ENCODE measurements around the gene MAP2K3.

DNA sequence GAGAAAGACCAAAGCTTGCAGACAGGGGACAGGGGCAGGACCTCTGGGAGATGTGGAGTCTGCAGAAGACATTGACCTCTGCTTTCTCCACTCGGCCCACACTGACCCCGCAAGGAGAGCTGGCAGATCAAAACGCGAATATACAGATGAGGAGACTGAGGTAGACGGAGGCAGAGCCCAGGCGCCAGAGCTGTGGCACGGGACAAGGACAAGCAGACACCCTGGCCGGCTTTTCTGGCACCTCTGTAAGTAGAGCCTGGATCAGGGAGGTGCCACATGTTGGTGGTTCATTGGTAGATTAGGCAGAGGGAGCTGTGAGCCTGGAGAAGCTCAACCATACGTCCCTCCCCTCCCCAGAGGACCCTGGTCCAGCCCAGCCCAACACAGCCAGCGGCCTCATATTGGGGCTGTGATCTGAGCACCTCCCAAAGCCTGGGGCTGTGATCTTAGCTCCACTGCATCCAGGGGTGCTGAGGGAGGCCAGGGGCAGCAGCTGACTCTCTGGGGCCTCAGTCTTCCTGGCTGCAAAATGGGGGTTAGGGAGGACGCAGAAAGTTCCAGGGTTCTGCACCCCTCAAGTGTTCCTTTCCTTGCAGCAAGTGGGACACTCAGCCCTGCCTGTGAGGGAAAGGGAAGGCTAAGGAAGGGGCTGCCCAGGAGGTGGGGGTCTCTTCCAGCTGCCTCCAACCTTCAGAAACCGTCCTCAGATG lies 35.3 kb upstream of the MAP2K3 start:
- TF ChIP-seq, protein P1, sequence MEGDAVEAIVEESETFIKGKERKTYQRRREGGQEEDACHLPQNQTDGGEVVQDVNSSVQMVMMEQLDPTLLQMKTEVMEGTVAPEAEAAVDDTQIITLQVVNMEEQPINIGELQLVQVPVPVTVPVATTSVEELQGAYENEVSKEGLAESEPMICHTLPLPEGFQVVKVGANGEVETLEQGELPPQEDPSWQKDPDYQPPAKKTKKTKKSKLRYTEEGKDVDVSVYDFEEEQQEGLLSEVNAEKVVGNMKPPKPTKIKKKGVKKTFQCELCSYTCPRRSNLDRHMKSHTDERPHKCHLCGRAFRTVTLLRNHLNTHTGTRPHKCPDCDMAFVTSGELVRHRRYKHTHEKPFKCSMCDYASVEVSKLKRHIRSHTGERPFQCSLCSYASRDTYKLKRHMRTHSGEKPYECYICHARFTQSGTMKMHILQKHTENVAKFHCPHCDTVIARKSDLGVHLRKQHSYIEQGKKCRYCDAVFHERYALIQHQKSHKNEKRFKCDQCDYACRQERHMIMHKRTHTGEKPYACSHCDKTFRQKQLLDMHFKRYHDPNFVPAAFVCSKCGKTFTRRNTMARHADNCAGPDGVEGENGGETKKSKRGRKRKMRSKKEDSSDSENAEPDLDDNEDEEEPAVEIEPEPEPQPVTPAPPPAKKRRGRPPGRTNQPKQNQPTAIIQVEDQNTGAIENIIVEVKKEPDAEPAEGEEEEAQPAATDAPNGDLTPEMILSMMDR (conservative IDR thresholded peaks at IDR 0.05; ENCODE audit: low read length) = no peak
- TF ChIP-seq EZH2phosphoT487 (IDR thresholded peaks at IDR 0.05; ENCODE audit: borderline replicate concordance, low read depth, low read length) = no peak
